ENCODE measurements around the gene BEST1.

Gene BEST1

DNA sequence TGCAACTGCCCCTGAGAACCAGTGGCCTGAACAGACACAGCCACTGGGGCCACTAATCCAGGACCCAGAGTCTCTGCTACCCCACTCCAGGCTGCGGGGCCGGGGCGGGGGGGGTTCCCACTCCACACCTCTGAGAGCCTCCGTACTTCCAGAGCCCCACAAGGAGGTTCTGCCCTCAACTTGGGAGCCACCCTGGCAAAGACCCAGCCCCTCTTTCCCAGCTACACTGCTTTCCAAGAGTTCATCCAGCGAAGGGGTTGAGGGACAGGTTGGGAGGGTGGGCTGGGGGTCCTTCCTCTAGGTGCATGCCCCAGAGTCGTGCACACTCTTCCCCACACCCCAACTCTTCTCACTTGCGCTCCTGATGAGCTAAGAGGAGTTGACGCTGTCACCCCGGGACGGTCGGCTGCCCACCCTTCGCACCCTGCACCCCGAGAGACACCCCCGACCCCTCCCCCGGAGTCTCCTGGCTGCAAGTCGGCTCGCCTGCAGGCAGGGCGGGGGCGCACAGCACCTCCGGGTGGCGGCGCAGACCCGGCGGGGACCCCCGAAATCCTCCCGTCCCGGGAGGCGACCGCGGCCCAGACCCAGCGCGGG lies 33.3 kb upstream of the BEST1 start:
- DNase-seq: no peak

GRCh38 chr11:61917334-61918109 lies 32.6 kb upstream of the BEST1 start, which contains the start of gene RAB3IL1:
RAB3IL1 (minus strand) TSS chr11:61917566; CDS start chr11:61917367, 199 bp downstream.
- DNase-seq: peak in 1 of 2 donors; percentile 7

DNA sequence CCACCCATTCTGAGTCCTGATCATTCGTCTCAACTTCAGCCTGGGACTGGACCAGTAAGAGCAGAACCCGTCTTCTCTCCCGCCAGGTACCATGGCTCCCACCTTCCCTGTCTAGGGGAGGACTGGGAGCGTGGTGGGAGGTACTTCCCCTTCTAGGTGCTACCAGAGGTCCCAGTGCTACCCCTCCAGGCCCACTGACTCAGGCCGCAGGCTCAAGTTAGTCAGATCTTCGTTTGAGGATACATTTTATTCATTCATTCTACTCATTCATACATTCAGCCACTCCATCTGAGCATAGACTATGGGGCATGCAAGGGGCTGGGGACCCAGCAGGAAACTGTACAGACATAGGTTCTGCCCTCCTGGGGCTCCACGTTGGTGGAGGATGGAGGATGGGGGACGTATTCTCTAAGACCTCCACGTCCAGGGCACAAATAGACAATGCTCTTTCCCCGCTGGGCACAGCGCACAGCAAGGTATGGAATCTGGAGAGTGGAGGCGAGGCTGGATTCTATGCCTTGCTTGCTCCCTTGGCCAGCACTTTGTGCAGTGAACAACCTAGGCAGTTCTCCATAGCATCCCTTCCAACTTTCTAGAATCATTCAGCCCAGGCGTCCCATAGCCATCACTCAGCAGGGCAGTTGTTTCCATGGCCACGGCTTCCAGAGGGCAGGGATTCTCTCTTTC lies 31.8 kb upstream of the BEST1 start:
- no peak for DNase-seq

- peak in 1 of 2 donors; percentile 9 for DNase-seq
Observed at GRCh38 chr11:61918938-61919704, 31.0 kb upstream of the BEST1 start.

GRCh38 chr11:61919705-61920631 lies 30.2 kb upstream of the BEST1 start:
- peak in 1 of 2 donors; percentile 7 for DNase-seq

DNA sequence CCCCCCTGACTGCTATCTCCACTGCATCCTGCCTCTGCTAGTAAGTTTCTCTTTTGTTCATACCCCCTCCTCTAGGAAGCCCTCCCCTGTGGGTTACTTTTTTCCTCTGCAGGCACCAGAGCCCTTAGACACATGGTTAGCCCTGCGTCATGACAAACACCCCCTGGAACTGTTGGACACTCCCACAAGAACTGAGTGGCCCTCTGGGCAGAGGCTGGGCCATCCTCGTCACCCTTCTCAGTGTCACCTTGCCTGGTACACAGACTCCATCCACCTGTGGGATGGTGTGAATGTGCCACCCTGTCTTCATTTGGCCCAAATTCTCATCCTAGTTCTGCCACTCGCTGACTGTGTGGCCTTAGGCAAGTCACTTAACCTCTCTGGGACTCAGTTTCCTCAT lies 28.7 kb upstream of the BEST1 start:
- DNase-seq: no peak

- peak in 1 of 2 donors; percentile 39 for DNase-seq
Observed at GRCh38 chr11:61922539-61922938, 27.6 kb upstream of the BEST1 start.

- no peak for DNase-seq
Observed at GRCh38 chr11:61923166-61924063, 26.7 kb upstream of the BEST1 start.

- DNase-seq: no peak
Observed at GRCh38 chr11:61924064-61924455, 26.1 kb upstream of the BEST1 start.

DNA sequence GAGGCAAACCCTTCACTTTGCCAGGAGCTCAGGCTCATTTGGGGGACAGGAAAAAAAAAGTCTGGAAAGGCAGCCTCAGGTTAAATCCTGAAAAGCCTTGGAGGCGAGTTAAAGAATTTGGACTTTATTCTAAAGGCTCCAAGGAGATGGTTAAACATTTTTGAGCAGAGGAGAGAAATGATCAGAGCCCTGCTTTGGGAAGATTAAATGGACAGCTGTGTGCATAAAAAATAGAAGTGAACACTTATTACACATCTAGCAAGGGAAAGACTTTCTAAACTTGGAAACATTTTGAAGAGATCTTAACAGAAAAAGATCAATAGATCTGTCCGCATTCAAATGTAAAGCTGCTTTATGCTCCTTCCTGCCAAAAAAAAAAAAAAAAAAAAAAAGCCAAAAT lies 24.4 kb upstream of the BEST1 start:
- DNase-seq: no peak

- no peak for DNase-seq
Observed at GRCh38 chr11:61926235-61926634, 23.9 kb upstream of the BEST1 start.

GRCh38 chr11:61927501-61927900 lies 22.6 kb upstream of the BEST1 start:
- no peak for DNase-seq

GRCh38 chr11:61928606-61929005 lies 21.5 kb upstream of the BEST1 start:
- no peak for DNase-seq

DNA sequence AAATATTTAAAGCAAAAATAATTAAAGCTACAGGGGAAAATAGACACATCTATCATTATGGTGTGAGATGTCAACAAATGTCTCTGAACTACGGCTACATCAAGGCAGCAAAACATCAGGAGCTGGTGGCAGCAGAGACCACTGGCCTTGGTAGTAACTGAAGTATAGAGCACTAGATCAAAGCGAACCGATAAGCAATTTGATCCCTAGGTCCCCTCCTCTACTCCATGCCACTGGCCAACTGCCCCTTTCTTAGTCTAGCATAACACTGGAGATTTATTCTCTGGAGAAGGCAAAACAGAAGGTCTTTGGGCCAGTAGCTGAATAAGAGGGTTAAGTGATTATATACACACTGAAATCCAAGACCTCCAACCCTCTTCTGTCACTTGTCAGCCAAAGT lies 19.2 kb upstream of the BEST1 start:
- DNase-seq: no peak

DNA sequence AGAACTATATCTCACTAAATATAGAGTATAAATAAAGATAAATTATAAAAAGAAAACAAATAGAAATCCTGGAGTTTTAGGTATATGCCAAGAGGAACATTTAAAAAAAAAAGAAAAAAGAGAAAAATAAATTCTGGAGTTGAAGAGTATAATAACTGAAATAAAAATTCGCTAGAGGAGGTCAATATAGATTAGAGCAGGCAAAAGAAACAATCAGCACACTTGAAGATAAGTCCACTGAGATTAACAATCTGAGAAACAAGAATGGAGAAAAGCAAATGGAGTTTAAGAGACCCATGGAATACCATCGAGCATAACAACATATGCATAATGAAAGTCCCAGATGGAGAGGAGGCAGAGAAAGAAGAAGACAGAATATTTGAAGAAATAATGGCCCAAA lies 14.3 kb upstream of the BEST1 start:
- no peak for DNase-seq

- no peak for DNase-seq
Observed at GRCh38 chr11:61940466-61940865, 9.7 kb upstream of the BEST1 start.

DNA sequence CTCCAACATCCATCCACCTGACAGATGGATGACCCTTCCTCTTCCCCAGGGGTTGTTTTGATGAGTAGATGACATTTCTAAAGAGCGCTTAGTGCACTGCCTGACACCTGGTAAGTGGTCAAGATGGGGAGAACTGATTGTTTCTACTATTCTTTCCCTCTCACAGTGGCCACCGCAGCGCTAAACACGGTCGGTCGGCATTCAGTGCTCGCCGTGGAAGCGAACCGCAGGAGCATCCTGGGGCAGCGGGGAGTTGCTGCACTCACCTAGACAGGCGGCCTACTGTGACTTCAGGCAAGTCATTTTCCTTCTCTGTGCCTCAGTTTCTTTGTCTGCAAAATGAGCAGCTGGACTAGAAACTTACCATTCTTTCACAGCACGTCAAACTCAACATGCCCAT lies 5.0 kb upstream of the BEST1 start:
- DNase-seq: no peak

GRCh38 chr11:61946894-61947293 lies 3.3 kb upstream of the BEST1 start:
- DNase-seq: no peak

DNA sequence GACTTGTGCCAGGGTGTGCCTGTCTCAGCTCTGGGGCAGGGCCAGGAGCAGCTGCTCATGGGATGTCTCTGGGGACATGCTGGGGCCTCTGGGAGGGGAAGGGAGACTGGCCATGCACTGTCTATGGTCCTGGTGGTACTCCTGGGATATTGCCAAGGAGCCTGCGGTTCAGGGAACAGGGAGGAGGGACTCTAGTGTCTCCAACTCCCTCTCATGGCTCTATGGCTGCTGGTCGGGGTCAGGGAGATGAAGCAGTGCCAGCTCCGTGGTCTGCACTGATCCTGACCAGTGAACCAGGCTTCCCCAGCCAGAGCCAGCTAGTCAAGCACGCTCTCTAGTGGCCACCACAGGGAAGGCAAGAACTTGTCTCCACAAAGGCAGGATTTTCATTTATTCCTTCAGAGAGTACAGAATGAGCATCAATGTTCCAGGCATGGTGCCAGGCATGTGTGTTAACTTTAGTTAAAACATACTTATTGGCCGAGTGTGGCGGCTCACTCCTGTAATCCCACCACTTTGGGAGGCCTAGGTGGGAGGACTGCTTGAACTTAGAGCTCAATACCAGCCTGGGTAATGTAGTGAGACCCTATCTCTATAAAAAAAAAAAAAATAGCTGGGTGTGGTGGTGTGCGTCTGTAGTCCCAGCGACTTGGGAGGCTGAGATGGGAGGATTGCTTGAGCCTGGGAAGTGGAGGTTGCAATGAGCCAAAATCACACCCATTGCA lies 2.5 kb upstream of the BEST1 start:
- peak; percentile 72 to 76 for DNase-seq

GRCh38 chr11:61948505-61948904 lies 1.6 kb upstream of the BEST1 start:
- DNase-seq: no peak

Measured in CD4-positive, alpha-beta T cell treated with Interleukin-4 for 1 hour (primary cell).